Calu3 (cell line): Measurements from ENCODE around the gene VIL1. TPM values are rescaled to one million over a fixed set of nuclear protein-coding genes. Genes with fewer than 3 reads are reported as not detected.

Source experiments
- BruUV-seq: library from RNA; stranded (reverse); fragments of 400-500 nt; replicated peaks from 2 replicates; lab custom pipeline; 2021; lab: Mats Ljungman, UMichigan
- CTCF ChIA-PET: fragments of 300-600 bp; sonication (Branson Sonifier 250); formaldehyde crosslinking; loops from one replicate; lab custom pipeline; 2022; ENCODE audit warnings: antibody characterized with exemption; lab: Charles Lee
- DNase-seq: peaks from one replicate; pipeline ENCODE4 v3.0.0; 2022
- H3K27ac Mint-ChIP-seq: one replicate; pipeline ENCODE4 v1.8.0; 2022; ENCODE audit warnings: mixed read lengths; ENCODE audit not compliant: unreplicated experiment
- H3K27me3 Mint-ChIP-seq: one replicate; pipeline ENCODE4 v1.8.0; 2022; ENCODE audit warnings: mixed read lengths; ENCODE audit not compliant: unreplicated experiment
- H3K36me3 Mint-ChIP-seq: one replicate; pipeline ENCODE4 v1.8.0; 2022; ENCODE audit warnings: mild to moderate bottlenecking, moderate library complexity, mixed read lengths; ENCODE audit not compliant: insufficient read depth, unreplicated experiment
- H3K4me1 Mint-ChIP-seq: one replicate; pipeline ENCODE4 v1.8.0; 2022; ENCODE audit warnings: mild to moderate bottlenecking, low read depth, mixed read lengths; ENCODE audit not compliant: unreplicated experiment
- H3K4me3 Mint-ChIP-seq: one replicate; pipeline ENCODE4 v1.8.0; 2022; ENCODE audit warnings: mild to moderate bottlenecking, low read depth, moderate library complexity, mixed read lengths; ENCODE audit not compliant: unreplicated experiment
- H3K9me3 Mint-ChIP-seq: one replicate; pipeline ENCODE4 v1.8.0; 2022; ENCODE audit warnings: low read depth, mixed read lengths; ENCODE audit not compliant: unreplicated experiment
- CTCF ChIP-seq: fragments of 200-600 bp; IDR thresholded peaks from one replicate; pipeline ENCODE4 v1.8.0; 2022; ENCODE audit warnings: antibody characterized with exemption; ENCODE audit not compliant: unreplicated experiment
- intact Hi-C: fragments of 100-400 bp; cut with micrococcal nuclease; formaldehyde crosslinking; loops from one replicate; pipeline ENCODE4 v1.10.0; 2022; ENCODE audit not compliant: unreplicated experiment
- total RNA-seq: library from RNA; stranded (reverse); gene quantifications from 2 replicates; pipeline ENCODE4 v1.2.3, GENCODE V29; 2022

Gene VIL1
- total RNA-seq, 1 experiment from 2014 or later: 9.0 TPM

- H3K4me3 Mint-ChIP-seq: no peak overlapping the region
- no peaks in the 10 kb centered on the region for H3K36me3 Mint-ChIP-seq
- no peak for DNase-seq
- H3K27ac Mint-ChIP-seq: no peak overlapping the region
- BruUV-seq: no TSS peak
- H3K9me3 Mint-ChIP-seq: no peaks in the 10 kb centered on the region
- intact Hi-C loops: no loop called here
- TF ChIP-seq CTCF: no peak
- CTCF ChIA-PET: no interaction called here
- H3K27me3 Mint-ChIP-seq: no peaks in the 10 kb centered on the region
- peaks cover 11% of the 10 kb centered on the region for H3K4me1 Mint-ChIP-seq
These were observed 4.7 kb downstream of the VIL1 start for GRCh38 chr2:218423584-218423983.

- no peaks in the 10 kb centered on the region for H3K9me3 Mint-ChIP-seq
- H3K27me3 Mint-ChIP-seq: no peaks in the 10 kb centered on the region
- no peak for TF ChIP-seq CTCF
- no TSS peak for BruUV-seq
- no peak for DNase-seq
- H3K36me3 Mint-ChIP-seq: no peaks in the 10 kb centered on the region
- H3K27ac Mint-ChIP-seq: no peak overlapping the region
- H3K4me1 Mint-ChIP-seq: no peaks in the 10 kb centered on the region
- CTCF ChIA-PET: no interaction called here
- intact Hi-C loops: no loop called here
- no peak overlapping the region for H3K4me3 Mint-ChIP-seq
These were observed 6.6 kb downstream of the VIL1 start for GRCh38 chr2:218425531-218425930.

DNA sequence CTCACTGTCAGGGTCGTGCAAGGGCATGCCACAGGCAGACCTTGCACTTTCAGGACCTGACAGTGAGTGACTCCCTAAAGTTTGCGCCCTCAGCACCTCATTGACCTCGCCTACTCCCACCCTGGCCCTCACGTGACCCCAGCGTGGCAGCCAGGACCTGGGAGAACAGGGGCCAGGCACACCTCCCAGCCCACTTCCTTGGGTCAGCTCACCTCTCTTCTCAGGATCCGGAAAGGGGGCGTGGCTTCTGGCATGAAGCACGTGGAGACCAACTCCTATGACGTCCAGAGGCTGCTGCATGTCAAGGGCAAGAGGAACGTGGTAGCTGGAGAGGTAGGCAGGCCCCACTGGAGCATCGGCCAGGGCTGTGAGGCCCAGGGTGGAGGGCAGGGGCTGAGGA lies 8.8 kb downstream of the VIL1 start:
- intact Hi-C loops: no loop called here
- Mint-ChIP-seq H3K27ac (no peak overlapping the region), H3K27me3 (no peaks in the 10 kb centered on the region), H3K4me1 (no peaks in the 10 kb centered on the region), H3K4me3 (no peak overlapping the region), H3K9me3 (no peaks in the 10 kb centered on the region), H3K36me3 (no peaks in the 10 kb centered on the region)
- DNase-seq: no peak
- no TSS peak for BruUV-seq
- CTCF ChIA-PET: no interaction called here
- no peak for TF ChIP-seq CTCF

- no peak for TF ChIP-seq CTCF
- no peak for DNase-seq
- H3K27me3 Mint-ChIP-seq: no peaks in the 10 kb centered on the region
- H3K4me3 Mint-ChIP-seq: no peak overlapping the region
- H3K27ac Mint-ChIP-seq: no peak overlapping the region
- BruUV-seq: no TSS peak
- no peaks in the 10 kb centered on the region for H3K9me3 Mint-ChIP-seq
- intact Hi-C loops: no loop called here
- H3K36me3 Mint-ChIP-seq: no peaks in the 10 kb centered on the region
- H3K4me1 Mint-ChIP-seq: no peaks in the 10 kb centered on the region
- CTCF ChIA-PET: interaction anchor here (0.6 kb wide), 1 partner anchor 184 kb away, joined by 4 read pairs; no protein-coding TSS in a partner anchor
These were observed 10.1 kb downstream of the VIL1 start for GRCh38 chr2:218428846-218429558.
